SU-DHL-6 (cell line): ENCODE data around the gene SETD1A.

Experiments
- H2AFZ ChIP-seq: fragments of 200-600 bp; sonication (generic); 2 replicates; pipeline ENCODE4 v1.6.1; 2014; ENCODE audit warnings: low read depth, mild to moderate bottlenecking, moderate library complexity, mixed read lengths, antibody characterized with exemption, low read length; ENCODE audit not compliant: severe bottlenecking
- H3F3A ChIP-seq: fragments of 200-600 bp; shearing (Covaris generic); 2 replicates; pipeline ENCODE4 v1.6.0; 2016; ENCODE audit warnings: antibody characterized with exemption, mild to moderate bottlenecking; ENCODE audit not compliant: insufficient read depth
- H3K27ac ChIP-seq: fragments of 200-600 bp; sonication (generic); 2 replicates; pipeline ENCODE4 v1.5.1; 2016; ENCODE audit warnings: low read depth, mild to moderate bottlenecking, low read length, moderate library complexity, mixed read lengths
- H3K27me3 ChIP-seq: fragments of 200-600 bp; sonication (generic), shearing (Covaris generic); 2 replicates; pipeline ENCODE4 v1.6.0; 2014; ENCODE audit warnings: mild to moderate bottlenecking, low read length
- H3K36me3 ChIP-seq: fragments of 200-600 bp; sonication (generic); 2 replicates; pipeline ENCODE4 v1.6.1; 2014; ENCODE audit warnings: mild to moderate bottlenecking, low read length, mixed read lengths
- H3K4me2 ChIP-seq: fragments of 300-600, 200-600 bp; shearing (Covaris generic), sonication (generic); 2 replicates; pipeline ENCODE4 v1.6.0; 2014; ENCODE audit warnings: low read length, low read depth, mild to moderate bottlenecking; ENCODE audit not compliant: poor library complexity, severe bottlenecking
- H3K4me3 ChIP-seq: fragments of 200-600 bp; sonication (generic); 2 replicates; pipeline ENCODE4 v1.5.1; 2014; ENCODE audit warnings: antibody characterized with exemption, low read length, mild to moderate bottlenecking, mixed read lengths; ENCODE audit not compliant: insufficient read depth, poor library complexity, severe bottlenecking
- H3K79me2 ChIP-seq: fragments of 200-600 bp; sonication (generic); 2 replicates; pipeline ENCODE4 v1.6.1; 2014; ENCODE audit warnings: mild to moderate bottlenecking, low read length, moderate library complexity; ENCODE audit not compliant: insufficient read depth
- H3K9ac ChIP-seq: fragments of 200-600 bp; sonication (generic); 2 replicates; pipeline ENCODE4 v1.7.0; 2014; ENCODE audit warnings: mild to moderate bottlenecking, low read length
- H3K9me2 ChIP-seq: fragments of 200-600 bp; sonication (generic); replicated peaks from 2 replicates; pipeline ENCODE4 v1.6.1; 2014; ENCODE audit warnings: low read length; ENCODE audit not compliant: insufficient read depth
- H3K9me3 ChIP-seq: fragments of 200-600 bp; sonication (generic); 2 replicates; pipeline ENCODE4 v1.6.1; 2014; ENCODE audit warnings: low read length, mixed read lengths; ENCODE audit not compliant: insufficient read depth
- H4K20me1 ChIP-seq: fragments of 200-600 bp; sonication (generic); 2 replicates; pipeline ENCODE4 v1.6.1; 2014; ENCODE audit warnings: low read depth, mild to moderate bottlenecking, antibody characterized with exemption, low read length, moderate library complexity, mixed read lengths
- EZH2phosphoT487 ChIP-seq: fragments of 200-600 bp; sonication (generic), shearing (Covaris generic); conservative IDR thresholded peaks from 2 replicates; pipeline ENCODE4 v1.6.1; 2018; ENCODE audit warnings: mild to moderate bottlenecking, antibody characterized with exemption, low read length, moderate library complexity, mixed read lengths
- TF ChIP-seq, protein P1 (sequence below): fragments of 200-600 bp; sonication (generic); IDR thresholded peaks from one replicate; pipeline ENCODE4 v1.5.1; 2017; ENCODE audit warnings: antibody characterized with exemption, mild to moderate bottlenecking, low read length, moderate library complexity; ENCODE audit not compliant: insufficient read depth, poor library complexity, severe bottlenecking

SETD1A gene

DNA sequence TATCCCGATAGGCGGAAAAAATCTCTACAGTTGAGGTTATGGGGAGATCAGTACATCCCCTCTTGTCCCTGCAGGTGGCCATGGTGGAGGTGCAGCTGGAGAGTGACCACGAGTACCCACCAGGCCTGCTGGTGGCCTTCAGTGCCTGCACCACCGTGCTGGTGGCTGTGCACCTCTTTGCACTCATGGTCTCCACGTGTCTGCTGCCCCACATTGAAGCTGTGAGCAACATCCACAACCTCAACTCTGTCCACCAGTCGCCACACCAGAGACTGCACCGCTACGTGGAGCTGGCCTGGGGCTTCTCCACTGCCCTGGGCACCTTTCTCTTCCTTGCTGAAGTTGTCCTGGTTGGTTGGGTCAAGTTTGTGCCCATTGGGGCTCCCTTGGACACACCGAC, 4.4 kb upstream of the SETD1A start:
- H3K9ac ChIP-seq = no peak overlapping the region
- H3K36me3 ChIP-seq = no peaks in the 10 kb centered on the region
- H3F3A ChIP-seq = peaks cover 4% of the 10 kb centered on the region; the same call in 1 of the 2 replicates
- H3K4me3 ChIP-seq = no peak overlapping the region
- H4K20me1 ChIP-seq = no peaks in the 10 kb centered on the region
- no peaks in the 10 kb centered on the region for H3K9me3 ChIP-seq
- H3K9me2 ChIP-seq = no peaks in the 10 kb centered on the region
- H2AFZ ChIP-seq = no peak overlapping the region
- H3K27ac ChIP-seq = no peak overlapping the region
- no peak for TF ChIP-seq EZH2phosphoT487
- TF ChIP-seq, protein P1, sequence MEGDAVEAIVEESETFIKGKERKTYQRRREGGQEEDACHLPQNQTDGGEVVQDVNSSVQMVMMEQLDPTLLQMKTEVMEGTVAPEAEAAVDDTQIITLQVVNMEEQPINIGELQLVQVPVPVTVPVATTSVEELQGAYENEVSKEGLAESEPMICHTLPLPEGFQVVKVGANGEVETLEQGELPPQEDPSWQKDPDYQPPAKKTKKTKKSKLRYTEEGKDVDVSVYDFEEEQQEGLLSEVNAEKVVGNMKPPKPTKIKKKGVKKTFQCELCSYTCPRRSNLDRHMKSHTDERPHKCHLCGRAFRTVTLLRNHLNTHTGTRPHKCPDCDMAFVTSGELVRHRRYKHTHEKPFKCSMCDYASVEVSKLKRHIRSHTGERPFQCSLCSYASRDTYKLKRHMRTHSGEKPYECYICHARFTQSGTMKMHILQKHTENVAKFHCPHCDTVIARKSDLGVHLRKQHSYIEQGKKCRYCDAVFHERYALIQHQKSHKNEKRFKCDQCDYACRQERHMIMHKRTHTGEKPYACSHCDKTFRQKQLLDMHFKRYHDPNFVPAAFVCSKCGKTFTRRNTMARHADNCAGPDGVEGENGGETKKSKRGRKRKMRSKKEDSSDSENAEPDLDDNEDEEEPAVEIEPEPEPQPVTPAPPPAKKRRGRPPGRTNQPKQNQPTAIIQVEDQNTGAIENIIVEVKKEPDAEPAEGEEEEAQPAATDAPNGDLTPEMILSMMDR = no peak
- H3K27me3 ChIP-seq = no peaks in the 10 kb centered on the region
- no peak overlapping the region for H3K4me2 ChIP-seq
- 0 out of 2 replicates have a peak, but pooled peaks cover 3% of the 10 kb centered on the region for H3K79me2 ChIP-seq

DNA sequence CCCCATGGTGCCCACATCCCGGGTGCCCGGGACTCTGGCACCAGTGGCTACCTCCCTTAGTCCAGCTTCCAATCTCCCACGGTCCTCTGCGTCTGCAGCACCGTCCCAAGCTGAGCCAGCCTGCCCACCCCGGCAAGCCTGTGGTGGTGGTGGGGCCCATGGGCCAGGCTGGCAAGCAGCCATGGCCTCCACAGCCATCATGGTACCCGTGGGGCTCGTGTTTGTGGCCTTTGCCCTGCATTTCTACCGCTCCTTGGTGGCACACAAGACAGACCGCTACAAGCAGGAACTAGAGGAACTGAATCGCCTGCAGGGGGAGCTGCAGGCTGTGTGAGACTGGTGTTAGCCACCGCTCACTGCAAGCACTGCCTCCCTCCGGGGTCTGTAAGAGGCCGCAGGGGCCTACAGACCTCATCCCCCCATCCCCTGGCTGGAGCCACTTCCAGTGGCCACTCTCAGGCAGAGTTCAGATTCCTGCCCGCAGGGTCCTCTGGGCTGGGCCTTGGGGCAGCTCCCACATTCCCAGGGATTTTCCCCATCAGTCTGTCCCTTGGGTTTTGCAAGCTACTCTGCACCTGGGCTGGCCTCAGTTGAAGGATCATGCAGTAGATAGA, 3.9 kb upstream of the SETD1A start:
- no peak overlapping the region for H3K4me3 ChIP-seq
- H3K4me2 ChIP-seq = no peak overlapping the region
- H3K79me2 ChIP-seq = peaks cover 6% of the 10 kb centered on the region
- no peak for TF ChIP-seq EZH2phosphoT487
- TF ChIP-seq, protein P1 = peak; percentile 91
- no peaks in the 10 kb centered on the region for H3K36me3 ChIP-seq
- H4K20me1 ChIP-seq = no peaks in the 10 kb centered on the region
- H2AFZ ChIP-seq = no peak overlapping the region
- H3K9me2 ChIP-seq = no peaks in the 10 kb centered on the region
- H3K9me3 ChIP-seq = no peaks in the 10 kb centered on the region
- H3K9ac ChIP-seq = no peak overlapping the region
- no peaks in the 10 kb centered on the region for H3K27me3 ChIP-seq
- peaks cover 4% of the 10 kb centered on the region; the same call in 1 of the 2 replicates for H3F3A ChIP-seq
- no peak overlapping the region for H3K27ac ChIP-seq

DNA sequence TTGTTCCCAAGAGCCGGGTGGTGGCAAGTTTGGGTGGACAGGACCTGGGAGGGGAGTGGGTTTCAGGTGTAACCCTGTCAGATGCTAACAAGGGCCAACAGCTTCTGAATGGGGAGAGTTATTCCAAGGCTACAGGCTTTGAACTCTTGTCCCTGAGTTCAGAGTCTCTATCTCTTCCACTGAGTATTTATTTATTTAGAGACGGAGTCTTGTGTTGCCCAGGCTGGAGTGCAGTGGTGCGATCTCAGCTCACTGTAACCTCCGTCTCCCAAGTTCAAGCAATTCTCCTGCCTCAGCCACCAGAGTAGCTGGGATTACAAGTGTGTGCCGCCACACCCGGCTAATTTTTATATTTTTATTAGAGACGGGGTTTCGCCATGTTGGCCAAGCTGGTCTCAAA, 2.6 kb upstream of the SETD1A start:
- Histone ChIP-seq H3K9ac (no peak overlapping the region), H3F3A (peaks cover 9% of the 10 kb centered on the region; the same call in 1 of the 2 replicates)

More for the DNA sequence above, 2.6 kb upstream of the SETD1A start:
- H2AFZ ChIP-seq = no peak overlapping the region
- H3K9me2 ChIP-seq = no peaks in the 10 kb centered on the region
- peaks cover 3% of the 10 kb centered on the region; the same call in 1 of the 2 replicates for H3K36me3 ChIP-seq
- H3K4me2 ChIP-seq = no peak overlapping the region
- H3K4me3 ChIP-seq = no peak overlapping the region
- no peaks in the 10 kb centered on the region for H3K9me3 ChIP-seq
- H3K79me2 ChIP-seq = peaks cover 9% of the 10 kb centered on the region
- H4K20me1 ChIP-seq = no peaks in the 10 kb centered on the region
- no peak overlapping the region for H3K27ac ChIP-seq
- TF ChIP-seq, protein P1 = no peak
- TF ChIP-seq EZH2phosphoT487 = no peak
- H3K27me3 ChIP-seq = no peaks in the 10 kb centered on the region
